ENCODE data around the gene DGKI.
A peak's percentile ranks its signal among the peaks of the same experiment; 100 is the strongest.
"Not testable (repeated sequence)": the region's sequence is repeated elsewhere in the genome, so short reads cannot be mapped to it uniquely, and the experiment has no call there.

Gene DGKI

GRCh38 chr7:137835486-137836112, 11.2 kb downstream of the DGKI start:
- DNase-seq: no peak

- DNase-seq: no peak
Measured at GRCh38 chr7:137834552-137834951, 12.2 kb downstream of the DGKI start.

- DNase-seq: not testable (repeated sequence)
Measured at GRCh38 chr7:137832990-137833389, 13.8 kb downstream of the DGKI start.

GRCh38 chr7:137832382-137832781, 14.4 kb downstream of the DGKI start:
- no peak for DNase-seq

- DNase-seq: not testable (repeated sequence)
Measured at GRCh38 chr7:137831555-137831954, 15.2 kb downstream of the DGKI start.

- no peak for DNase-seq
Measured at GRCh38 chr7:137829337-137829992, 17.3 kb downstream of the DGKI start.

GRCh38 chr7:137828456-137828855, 18.3 kb downstream of the DGKI start:
- no peak for DNase-seq

- DNase-seq: no peak
Measured at GRCh38 chr7:137825489-137825888, 21.3 kb downstream of the DGKI start.

- peak; percentile 90 for DNase-seq
Measured at GRCh38 chr7:137820677-137821420, 25.9 kb downstream of the DGKI start.

GRCh38 chr7:137820156-137820555, 26.6 kb downstream of the DGKI start:
- no peak for DNase-seq

GRCh38 chr7:137818036-137818435, 28.7 kb downstream of the DGKI start:
- no peak for DNase-seq

- no peak for DNase-seq
Measured at GRCh38 chr7:137816696-137817320, 30.0 kb downstream of the DGKI start.

GRCh38 chr7:137813541-137813940, 33.2 kb downstream of the DGKI start:
- DNase-seq: no peak

GRCh38 chr7:137810248-137810647, 36.5 kb downstream of the DGKI start:
- no peak for DNase-seq

- DNase-seq: no peak
Measured at GRCh38 chr7:137804836-137805235, 41.9 kb downstream of the DGKI start.

- DNase-seq: no peak
Measured at GRCh38 chr7:137801491-137801890, 45.3 kb downstream of the DGKI start.

GRCh38 chr7:137801003-137801402, 45.8 kb downstream of the DGKI start:
- DNase-seq: no peak

- DNase-seq: no peak
Measured at GRCh38 chr7:137798073-137798763, 48.6 kb downstream of the DGKI start.

GRCh38 chr7:137795211-137795610, 51.6 kb downstream of the DGKI start:
- no peak for DNase-seq

GRCh38 chr7:137791930-137792329, 54.8 kb downstream of the DGKI start:
- no peak for DNase-seq

- no peak for DNase-seq
Measured at GRCh38 chr7:137790828-137791227, 55.9 kb downstream of the DGKI start.

- DNase-seq: no peak
Measured at GRCh38 chr7:137789215-137789882, 57.4 kb downstream of the DGKI start.
